ENCODE results near the gene ADGRF1. TPM values are rescaled to one million over a fixed set of nuclear protein-coding genes. Genes with fewer than 3 reads are reported as not detected.

ADGRF1 gene
- total RNA-seq, 1 experiment from 2014 or later: 104 TPM

- POLR2A ChIA-PET (ENCODE audit: unreplicated experiment): no interaction called here
- no peak for TF ChIP-seq EZH2phosphoT487 (IDR thresholded peaks at IDR 0.05; ENCODE audit: borderline replicate concordance, low read length)
- TF ChIP-seq CTCF (conservative IDR thresholded peaks at IDR 0.05; ENCODE audit: low read depth, low read length): no peak
- no peak for TF ChIP-seq EZH2 (IDR thresholded peaks at IDR 0.05; ENCODE audit: low read length, unreplicated experiment)
These were observed 44.1 kb upstream of the ADGRF1 start for GRCh38 chr6:47086051-47086770.

GRCh38 chr6:47084610-47085009 lies 42.5 kb upstream of the ADGRF1 start:
- ChIA-PET POLR2A (ENCODE audit: unreplicated experiment) (interaction anchor here (0.7 kb wide), 1 partner anchor 31 kb away, joined by 3 read pairs; no protein-coding TSS in a partner anchor), CTCF (no interaction called here)
- no peaks in the 10 kb centered on the region for H3F3A ChIP-seq (ENCODE audit: low read length, unreplicated experiment)

More at GRCh38 chr6:47086051-47086770, 44.1 kb upstream of the ADGRF1 start:
- no peak overlapping the region for H3K9ac ChIP-seq (ENCODE audit: low read length)
- no peak overlapping the region for H3K27ac ChIP-seq (ENCODE audit: low read length)
- H3K9me2 ChIP-seq (replicated peaks; ENCODE audit: low read length): no peaks in the 10 kb centered on the region
- no peak for ATAC-seq
- H3K4me1 ChIP-seq (ENCODE audit: insufficient read depth, low read length): no peaks in the 10 kb centered on the region
- no TSS peak for BruUV-seq (replicated peaks)
- no peak overlapping the region for H2AFZ ChIP-seq (ENCODE audit: low read length)
- no peaks in the 10 kb centered on the region for H3K36me3 ChIP-seq (ENCODE audit: low read depth, low read length)
- CTCF ChIA-PET: no interaction called here
- no peaks in the 10 kb centered on the region for H4K20me1 ChIP-seq (ENCODE audit: low read length)
- intact Hi-C loops (cut with micrococcal nuclease): no loop called here
- no peaks in the 10 kb centered on the region for H3F3A ChIP-seq (ENCODE audit: low read length, unreplicated experiment)
- H3K79me2 ChIP-seq (ENCODE audit: low read length): no peaks in the 10 kb centered on the region
- no peak overlapping the region for H3K4me3 ChIP-seq (ENCODE audit: low read length)
- DNase-seq: no peak
- no peaks in the 10 kb centered on the region for H3K9me3 ChIP-seq (ENCODE audit: low read length)
- no peaks in the 10 kb centered on the region for H3K27me3 ChIP-seq (ENCODE audit: low read length)
- no peak overlapping the region for H3K4me2 ChIP-seq (ENCODE audit: low read length)

More at GRCh38 chr6:47084610-47085009, 42.5 kb upstream of the ADGRF1 start:
- H3K4me2 ChIP-seq (ENCODE audit: low read length): no peak overlapping the region
- H2AFZ ChIP-seq (ENCODE audit: low read length): no peak overlapping the region
- no peaks in the 10 kb centered on the region for H3K36me3 ChIP-seq (ENCODE audit: low read depth, low read length)
- no peaks in the 10 kb centered on the region for H3K9me2 ChIP-seq (replicated peaks; ENCODE audit: low read length)
- no peak overlapping the region for H3K4me3 ChIP-seq (ENCODE audit: low read length)
- H3K27ac ChIP-seq (ENCODE audit: low read length): no peak overlapping the region
- H3K9me3 ChIP-seq (ENCODE audit: low read length): no peaks in the 10 kb centered on the region
- DNase-seq: no peak
- H4K20me1 ChIP-seq (ENCODE audit: low read length): no peaks in the 10 kb centered on the region
- intact Hi-C loops (cut with micrococcal nuclease): no loop called here
- no peaks in the 10 kb centered on the region for H3K79me2 ChIP-seq (ENCODE audit: low read length)
- no peak overlapping the region for H3K9ac ChIP-seq (ENCODE audit: low read length)
- H3K27me3 ChIP-seq (ENCODE audit: low read length): no peaks in the 10 kb centered on the region
- ATAC-seq: no peak
- no peaks in the 10 kb centered on the region for H3K4me1 ChIP-seq (ENCODE audit: insufficient read depth, low read length)
- TF ChIP-seq EZH2phosphoT487 (IDR thresholded peaks at IDR 0.05; ENCODE audit: borderline replicate concordance, low read length) (no peak), EZH2 (IDR thresholded peaks at IDR 0.05; ENCODE audit: low read length, unreplicated experiment) (no peak), CTCF (conservative IDR thresholded peaks at IDR 0.05; ENCODE audit: low read depth, low read length) (no peak)
- BruUV-seq (replicated peaks): no TSS peak

Measured in PC-3 (cell line).